Dendritic cell treated with granulocyte-macrophage colony-stimulating factor and Interleukin-4, amounts not matched to agents 40 ng/mL and 50 ng/mL, for 4 days (primary cell): ENCODE results near the gene DUSP8.
"Not testable (repeated sequence)": the region's sequence is repeated elsewhere in the genome, so short reads cannot be mapped to it uniquely, and the experiment has no call there.

ENCODE experiments used
- H3K27ac Mint-ChIP-seq: one replicate; pipeline ENCODE4 v1.8.0; 2022; ENCODE audit warnings: mild to moderate bottlenecking, mixed read lengths
- H3K27me3 Mint-ChIP-seq: one replicate; pipeline ENCODE4 v1.8.0; 2022; ENCODE audit warnings: mild to moderate bottlenecking, mixed read lengths
- H3K36me3 Mint-ChIP-seq: one replicate; pipeline ENCODE4 v1.8.0; 2022; ENCODE audit warnings: low read depth, mixed read lengths
- H3K4me1 Mint-ChIP-seq: one replicate; pipeline ENCODE4 v1.8.0; 2022; ENCODE audit warnings: low read depth, mixed read lengths
- H3K4me3 Mint-ChIP-seq: one replicate; pipeline ENCODE4 v1.8.0; 2022; ENCODE audit warnings: mild to moderate bottlenecking, moderate library complexity, mixed read lengths
- H3K9me3 Mint-ChIP-seq: one replicate; pipeline ENCODE4 v1.8.0; 2022; ENCODE audit warnings: mixed read lengths
- intact Hi-C: fragments of 100-400 bp; cut with micrococcal nuclease; formaldehyde crosslinking; loops from one replicate; pipeline ENCODE4 v1.15.0; 2022

Gene DUSP8

DNA sequence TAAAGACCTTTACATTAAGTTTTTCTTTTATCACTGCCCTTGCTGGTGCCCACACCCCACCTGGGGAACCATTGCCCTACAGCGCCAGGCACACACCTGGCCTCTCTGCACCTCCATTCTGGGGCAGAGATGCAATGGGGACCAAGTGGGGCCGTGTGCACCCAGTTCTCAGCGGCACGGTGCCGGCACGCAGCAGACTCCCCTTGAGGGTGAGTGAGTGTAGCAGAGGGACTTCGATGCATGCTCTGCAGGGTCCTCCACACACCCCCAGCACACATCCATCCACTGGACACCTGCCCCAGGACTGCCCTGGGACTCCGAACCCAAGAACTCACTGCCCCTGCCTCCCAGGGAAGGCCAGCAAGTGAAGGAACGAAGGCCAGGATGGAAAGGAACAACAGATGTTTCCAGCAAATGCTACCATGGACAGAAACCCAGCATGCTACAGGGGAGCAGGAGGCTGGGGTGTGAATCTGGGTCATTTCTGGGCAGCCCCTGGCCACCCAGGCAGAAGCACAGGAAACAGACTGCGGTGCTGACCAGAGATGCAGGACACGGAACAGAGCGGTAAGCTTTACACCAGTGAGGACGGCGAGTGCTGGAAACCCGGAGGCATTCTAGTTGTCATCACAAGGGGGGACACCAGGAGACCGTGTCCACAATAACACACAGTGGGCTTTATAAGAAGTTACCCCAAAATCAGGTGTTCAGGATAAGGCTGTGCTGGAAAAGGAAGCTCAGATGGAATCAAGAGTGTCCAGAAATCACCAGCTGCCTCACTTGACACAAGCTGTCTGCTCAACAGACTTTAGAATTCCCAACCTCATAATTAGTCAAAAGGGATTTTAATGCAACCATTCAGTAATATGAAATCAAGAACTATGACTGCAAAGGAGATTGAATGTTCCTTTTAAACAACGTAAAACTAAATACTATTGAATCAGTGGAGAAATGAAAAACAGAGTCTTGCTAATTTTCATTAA lies 52.8 kb downstream of the DUSP8 start:
- intact Hi-C loops, result loop anchor here (5.0 kb wide), 1 partner anchor 227 kb away; no protein-coding TSS in a partner anchor
- peaks cover 21% of the 10 kb centered on the region for H3K36me3 Mint-ChIP-seq
- no peak overlapping the region for H3K27ac Mint-ChIP-seq
- H3K4me1 Mint-ChIP-seq, result peaks cover 28% of the 10 kb centered on the region
- no peak overlapping the region for H3K4me3 Mint-ChIP-seq
- no peaks in the 10 kb centered on the region for H3K27me3 Mint-ChIP-seq
- no peaks in the 10 kb centered on the region for H3K9me3 Mint-ChIP-seq

DNA sequence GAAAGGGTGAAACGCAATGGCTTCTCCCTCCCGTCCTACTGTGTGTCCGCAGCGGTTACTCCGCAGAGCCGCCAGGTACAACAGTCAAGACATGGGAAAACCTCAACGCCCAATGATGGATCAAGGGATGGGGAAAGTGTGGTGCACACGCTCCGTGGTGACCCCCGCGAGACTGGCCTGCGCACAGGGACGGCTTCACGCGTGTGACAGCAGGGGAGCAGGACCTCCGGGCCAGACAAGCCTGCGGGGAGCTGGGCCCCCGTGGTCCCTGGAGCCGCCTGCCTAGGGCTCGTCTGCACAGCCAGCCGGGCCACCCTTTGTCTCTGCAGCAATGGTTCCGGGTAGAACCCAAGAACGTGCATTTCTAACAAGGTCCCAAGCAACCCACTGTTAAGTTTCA lies 53.8 kb downstream of the DUSP8 start:
- Mint-ChIP-seq H3K4me3 (no peak overlapping the region), H3K27me3 (no peaks in the 10 kb centered on the region), H3K4me1 (peaks cover 34% of the 10 kb centered on the region), H3K9me3 (no peaks in the 10 kb centered on the region), H3K27ac (no peak overlapping the region), H3K36me3 (peaks cover 31% of the 10 kb centered on the region)
- intact Hi-C loops, result loop anchor here (5.0 kb wide), 1 partner anchor 226 kb away; no protein-coding TSS in a partner anchor

- H3K4me1 Mint-ChIP-seq, result peaks cover 36% of the 10 kb centered on the region
- H3K4me3 Mint-ChIP-seq, result no peak overlapping the region
- intact Hi-C loops, result loop anchor here (5.0 kb wide), 1 partner anchor 225 kb away; no protein-coding TSS in a partner anchor
- no peaks in the 10 kb centered on the region for H3K27me3 Mint-ChIP-seq
- H3K9me3 Mint-ChIP-seq, result no peaks in the 10 kb centered on the region
- H3K27ac Mint-ChIP-seq, result no peak overlapping the region
- peaks cover 35% of the 10 kb centered on the region for H3K36me3 Mint-ChIP-seq
Observed at GRCh38 chr11:1517117-1518005, 54.7 kb downstream of the DUSP8 start.

DNA sequence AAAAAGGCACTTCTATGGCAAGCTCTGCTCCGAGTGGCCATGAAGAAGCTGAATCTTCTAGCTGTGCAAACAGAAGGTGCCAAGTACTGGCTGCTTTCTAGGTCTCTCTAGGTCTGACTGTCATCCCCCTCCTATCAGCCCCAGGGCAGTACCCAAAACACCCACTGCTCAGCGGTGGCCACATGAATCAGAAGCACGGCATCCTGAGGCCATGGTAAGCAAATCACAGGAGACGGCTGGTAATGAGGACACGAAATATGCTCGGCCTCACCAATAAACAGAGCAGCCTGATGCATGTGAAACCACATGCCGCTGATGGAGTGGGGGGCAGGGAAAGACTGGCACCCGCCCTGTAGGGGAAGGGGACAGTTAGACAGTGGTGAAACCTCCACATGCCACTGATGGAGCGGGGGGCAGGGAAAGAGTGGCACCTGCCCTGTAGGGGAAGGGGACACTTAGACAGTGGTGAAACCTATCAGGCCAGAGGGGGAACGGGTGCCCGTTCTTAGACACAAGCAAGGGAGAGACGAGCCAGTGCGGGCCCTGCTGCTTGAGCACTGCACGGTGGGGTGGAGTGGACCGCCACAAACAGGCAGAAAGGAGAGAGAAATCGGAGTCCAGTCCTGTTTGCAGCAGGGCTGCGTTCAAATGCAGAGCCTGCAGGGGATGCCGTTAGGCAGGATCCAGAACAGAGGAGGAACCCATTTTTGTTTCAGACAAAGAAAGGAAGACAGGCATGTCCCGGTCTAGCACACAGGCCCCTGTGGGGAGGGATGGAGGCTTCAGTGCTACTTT lies 55.6 kb downstream of the DUSP8 start:
- Mint-ChIP-seq H3K27me3 (no peaks in the 10 kb centered on the region), H3K36me3 (peaks cover 38% of the 10 kb centered on the region), H3K4me3 (no peak overlapping the region), H3K9me3 (no peaks in the 10 kb centered on the region), H3K4me1 (peaks cover 36% of the 10 kb centered on the region), H3K27ac (no peak overlapping the region)
- intact Hi-C loops, result loop anchor here (5.0 kb wide), 1 partner anchor 224 kb away; no protein-coding TSS in a partner anchor

- Mint-ChIP-seq H3K4me3 (no peak overlapping the region), H3K27ac (no peak overlapping the region), H3K4me1 (peaks cover 36% of the 10 kb centered on the region), H3K36me3 (peaks cover 30% of the 10 kb centered on the region), H3K9me3 (no peaks in the 10 kb centered on the region), H3K27me3 (no peaks in the 10 kb centered on the region)
- intact Hi-C loops, result loop anchor here (1.0 to 5.0 kb wide), 2 partner anchors 223 to 312 kb away; no protein-coding TSS in a partner anchor
Observed at GRCh38 chr11:1515082-1516060, 56.7 kb downstream of the DUSP8 start.

GRCh38 chr11:1514336-1515061 lies 57.6 kb downstream of the DUSP8 start:
- H3K27me3 Mint-ChIP-seq, result no peaks in the 10 kb centered on the region
- no peaks in the 10 kb centered on the region for H3K9me3 Mint-ChIP-seq
- intact Hi-C loops, result loop anchor here (1.0 to 5.0 kb wide), 2 partner anchors 222 to 311 kb away; no protein-coding TSS in a partner anchor
- peaks cover 37% of the 10 kb centered on the region for H3K4me1 Mint-ChIP-seq
- peaks cover 28% of the 10 kb centered on the region for H3K36me3 Mint-ChIP-seq
- H3K4me3 Mint-ChIP-seq, result no peak overlapping the region
- H3K27ac Mint-ChIP-seq, result no peak overlapping the region

- intact Hi-C loops, result no loop called here
- Mint-ChIP-seq H3K4me1 (peaks cover 45% of the 10 kb centered on the region), H3K9me3 (no peaks in the 10 kb centered on the region), H3K27ac (no peak overlapping the region), H3K36me3 (peaks cover 28% of the 10 kb centered on the region), H3K27me3 (no peaks in the 10 kb centered on the region), H3K4me3 (no peak overlapping the region)
Observed at GRCh38 chr11:1513326-1514296, 58.5 kb downstream of the DUSP8 start.

DNA sequence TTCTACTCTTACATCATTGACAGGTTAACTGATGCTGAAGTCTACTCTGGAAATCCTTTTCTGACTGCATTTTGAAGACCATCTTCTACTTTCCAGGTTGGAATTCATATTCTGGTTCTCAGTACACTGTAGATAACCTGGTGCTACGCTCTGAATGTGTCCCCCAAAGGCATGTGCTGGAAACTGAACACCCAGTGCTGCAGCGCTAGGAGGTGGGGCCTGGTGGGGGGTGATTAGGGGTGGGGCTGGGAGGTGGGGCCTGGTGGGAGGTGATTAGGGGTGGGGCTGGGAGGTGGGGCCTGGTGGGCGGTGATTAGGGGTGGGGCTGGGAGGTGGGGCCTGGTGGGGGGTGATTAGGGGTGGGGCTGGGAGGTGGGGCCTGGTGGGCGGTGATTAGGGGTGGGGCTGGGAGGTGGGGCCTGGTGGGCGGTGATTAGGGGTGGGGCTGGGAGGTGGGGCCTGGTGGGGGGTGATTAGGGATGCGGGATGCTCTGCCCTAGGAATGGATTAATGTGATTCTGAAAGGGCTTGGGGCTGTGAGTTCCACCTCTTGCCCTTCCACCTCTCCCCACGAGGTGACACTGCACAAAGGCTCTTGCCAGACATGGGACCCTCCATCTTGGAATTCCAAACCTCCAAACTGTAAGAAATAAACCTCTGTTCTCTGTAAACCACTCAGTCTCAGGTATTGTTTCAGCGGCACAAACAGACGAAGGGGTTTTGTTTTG lies 59.4 kb downstream of the DUSP8 start:
- H3K27me3 Mint-ChIP-seq, H3K27ac Mint-ChIP-seq, H3K9me3 Mint-ChIP-seq: not testable (repeated sequence)

GRCh38 chr11:1511937-1512496 lies 60.1 kb downstream of the DUSP8 start:
- Mint-ChIP-seq H3K4me1 (peaks cover 51% of the 10 kb centered on the region), H3K9me3 (no peaks in the 10 kb centered on the region), H3K27me3 (no peaks in the 10 kb centered on the region), H3K27ac (no peak overlapping the region), H3K36me3 (peaks cover 22% of the 10 kb centered on the region), H3K4me3 (no peak overlapping the region)
- intact Hi-C loops, result no loop called here

More for the DNA sequence above, 59.4 kb downstream of the DUSP8 start:
- Mint-ChIP-seq H3K4me1 (peaks cover 52% of the 10 kb centered on the region), H3K36me3 (peaks cover 26% of the 10 kb centered on the region)
- H3K4me3 Mint-ChIP-seq, intact Hi-C loops: not testable (repeated sequence)

DNA sequence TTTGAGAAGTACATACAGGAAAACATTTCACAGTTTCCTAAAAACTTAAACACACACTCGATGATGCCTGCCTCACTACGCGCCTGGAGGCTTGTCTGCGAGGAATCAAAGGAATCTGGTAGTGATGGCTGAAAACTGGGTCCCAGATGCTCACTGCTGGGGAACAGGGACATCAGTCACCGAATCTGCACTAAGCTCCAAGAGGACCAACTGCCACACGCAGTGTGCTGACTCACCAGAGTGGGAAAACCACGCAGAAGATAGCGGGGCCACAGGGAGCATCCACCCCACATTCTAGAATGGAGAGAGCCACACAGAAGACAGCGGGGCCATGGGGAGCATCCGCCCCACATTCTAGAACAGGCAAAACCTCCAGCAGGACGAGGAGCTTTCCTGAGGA lies 61.1 kb downstream of the DUSP8 start:
- intact Hi-C loops, result no loop called here
- Mint-ChIP-seq H3K4me1 (peaks cover 52% of the 10 kb centered on the region), H3K4me3 (no peak overlapping the region), H3K27ac (no peak overlapping the region), H3K9me3 (no peaks in the 10 kb centered on the region), H3K27me3 (no peaks in the 10 kb centered on the region), H3K36me3 (peaks cover 22% of the 10 kb centered on the region)
